ENCODE results near the gene MARCKSL1. TPM values are rescaled to one million over a fixed set of nuclear protein-coding genes. Genes with fewer than 3 reads are reported as not detected.

Gene MARCKSL1
- polyA plus RNA-seq, 1 donor (not counting 4 experiments of a cell fraction or from before 2014, with no cell fraction given) = 8.5 TPM

DNA sequence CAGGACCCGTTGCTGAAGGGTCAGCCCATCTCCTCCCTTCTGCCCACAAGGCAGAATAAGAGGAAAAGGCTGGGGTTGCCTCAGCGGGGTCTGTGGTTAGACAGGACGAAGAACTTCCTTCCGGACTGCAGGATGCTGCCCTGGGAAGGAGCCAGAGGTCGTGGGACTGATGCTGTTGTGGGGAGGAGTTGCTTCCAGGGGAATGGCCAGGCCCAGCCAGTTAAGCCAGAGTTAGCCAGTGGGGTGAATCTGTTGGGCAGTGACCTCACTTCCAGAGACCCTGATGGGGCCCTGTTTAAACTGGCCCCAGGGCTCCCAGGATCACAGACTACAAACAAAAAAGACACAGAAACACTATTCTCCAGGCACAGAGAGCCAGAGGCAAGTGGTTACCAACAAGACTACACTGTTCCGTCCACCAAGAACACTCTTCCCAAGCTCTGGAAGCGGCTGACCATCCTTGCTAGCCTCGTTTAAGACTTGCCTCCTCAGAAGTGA is 13.2 kb upstream of the MARCKSL1 start:
- Histone ChIP-seq H4K20me1 (ENCODE audit: control insufficient read depth, extremely low read depth, insufficient read depth, low read length) (no peaks in the 10 kb centered on the region), H3K9me1 (ENCODE audit: control insufficient read depth, extremely low read depth, insufficient read depth, low read length) (no peaks in the 10 kb centered on the region), H3K4me3 (ENCODE audit: control insufficient read depth in 2 of 3, extremely low read depth in 1 of 3, insufficient read depth in 2 of 3, low read depth in 1 of 3, low read length in 3 of 3) (no peak overlapping the region), H3K27me3 (ENCODE audit: control insufficient read depth, extremely low read depth, insufficient read depth, low read length) (peaks cover 7% of the 10 kb centered on the region), H3K9ac (ENCODE audit: control insufficient read depth, extremely low read depth, insufficient read depth, low read length) (no peak overlapping the region), H3K4me1 (ENCODE audit: control insufficient read depth, extremely low read depth, insufficient read depth, low read length) (peaks cover 21% of the 10 kb centered on the region), H3K4me2 (ENCODE audit: control insufficient read depth, extremely low read depth, insufficient read depth, low read depth, low read length) (no peak overlapping the region), H3K79me2 (ENCODE audit: control insufficient read depth, insufficient read depth, low read length) (no peaks in the 10 kb centered on the region), H3K9me3 (ENCODE audit: control insufficient read depth, low read depth, low read length) (no peaks in the 10 kb centered on the region), H3K27ac (ENCODE audit: control insufficient read depth, insufficient read depth, low read length) (no peak overlapping the region), H2AFZ (ENCODE audit: control insufficient read depth, low read length) (no peak overlapping the region), H3K36me3 (ENCODE audit: control insufficient read depth in 2 of 2, extremely low read depth in 1 of 2, insufficient read depth in 2 of 2, low read length in 2 of 2) (peaks cover 0 to 4% of the 10 kb centered on the region in 2 experiments)
- FAIRE-seq (no peak), DNase-seq (ENCODE audit: low read depth, low spot score) (no peak)
- no peak for TF ChIP-seq EZH2 (IDR thresholded peaks at IDR 0.05; ENCODE audit: low read length)
- TF ChIP-seq, protein P1, sequence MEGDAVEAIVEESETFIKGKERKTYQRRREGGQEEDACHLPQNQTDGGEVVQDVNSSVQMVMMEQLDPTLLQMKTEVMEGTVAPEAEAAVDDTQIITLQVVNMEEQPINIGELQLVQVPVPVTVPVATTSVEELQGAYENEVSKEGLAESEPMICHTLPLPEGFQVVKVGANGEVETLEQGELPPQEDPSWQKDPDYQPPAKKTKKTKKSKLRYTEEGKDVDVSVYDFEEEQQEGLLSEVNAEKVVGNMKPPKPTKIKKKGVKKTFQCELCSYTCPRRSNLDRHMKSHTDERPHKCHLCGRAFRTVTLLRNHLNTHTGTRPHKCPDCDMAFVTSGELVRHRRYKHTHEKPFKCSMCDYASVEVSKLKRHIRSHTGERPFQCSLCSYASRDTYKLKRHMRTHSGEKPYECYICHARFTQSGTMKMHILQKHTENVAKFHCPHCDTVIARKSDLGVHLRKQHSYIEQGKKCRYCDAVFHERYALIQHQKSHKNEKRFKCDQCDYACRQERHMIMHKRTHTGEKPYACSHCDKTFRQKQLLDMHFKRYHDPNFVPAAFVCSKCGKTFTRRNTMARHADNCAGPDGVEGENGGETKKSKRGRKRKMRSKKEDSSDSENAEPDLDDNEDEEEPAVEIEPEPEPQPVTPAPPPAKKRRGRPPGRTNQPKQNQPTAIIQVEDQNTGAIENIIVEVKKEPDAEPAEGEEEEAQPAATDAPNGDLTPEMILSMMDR (optimal IDR thresholded peaks at IDR 0.05 in 1 of 3, IDR thresholded peaks at IDR 0.05 in 1 of 3, conservative IDR thresholded peaks at IDR 0.05 in 1 of 3; ENCODE audit: extremely low read depth in 1 of 3, insufficient read depth in 2 of 3, low read length in 3 of 3) = no peak
- dilution Hi-C loops (cut with MboI; ENCODE audit: extremely low pct_ligation_motif_present, low sequenced_read_pairs) = no loop called here

DNA sequence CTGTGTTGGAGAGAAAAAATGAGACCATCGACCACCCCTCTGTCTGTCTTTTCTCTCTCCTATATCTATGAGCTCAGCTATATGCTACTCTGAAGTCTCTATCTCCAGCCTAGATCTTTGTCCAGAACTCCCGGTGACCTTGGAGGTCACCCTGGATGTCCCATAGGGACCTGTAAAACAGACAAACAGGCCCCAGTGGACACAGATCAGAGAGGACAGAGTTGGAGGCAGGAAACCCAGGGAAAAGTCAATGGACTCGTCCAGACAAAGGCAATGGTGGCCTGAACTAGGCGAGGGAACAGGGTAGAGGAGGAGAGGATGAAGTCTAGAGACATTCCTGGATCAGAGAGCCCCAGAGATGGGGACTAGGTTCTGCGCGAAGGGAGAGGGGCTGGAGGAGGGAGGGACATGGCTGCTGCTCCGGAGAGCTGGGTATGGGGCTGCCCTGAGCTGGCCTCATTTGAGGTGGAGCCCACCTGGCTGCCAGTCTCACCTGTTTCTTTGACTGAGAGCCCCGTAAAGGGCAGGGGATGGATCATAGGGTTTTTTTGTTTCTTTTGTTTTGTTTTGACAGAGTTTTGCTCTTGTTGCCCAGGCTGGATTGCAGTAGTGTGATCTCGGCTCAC is 10.6 kb upstream of the MARCKSL1 start:
- peaks cover 7% of the 10 kb centered on the region for H3K27me3 ChIP-seq (ENCODE audit: control insufficient read depth, extremely low read depth, insufficient read depth, low read length)
- H3K27ac ChIP-seq (ENCODE audit: control insufficient read depth, insufficient read depth, low read length) = no peak overlapping the region
- no peaks in the 10 kb centered on the region for H3K9me1 ChIP-seq (ENCODE audit: control insufficient read depth, extremely low read depth, insufficient read depth, low read length)
- TF ChIP-seq, protein P1 (optimal IDR thresholded peaks at IDR 0.05 in 1 of 3, IDR thresholded peaks at IDR 0.05 in 1 of 3, conservative IDR thresholded peaks at IDR 0.05 in 1 of 3; ENCODE audit: extremely low read depth in 1 of 3, insufficient read depth in 2 of 3, low read length in 3 of 3) = no peak
- no peak for TF ChIP-seq EZH2 (IDR thresholded peaks at IDR 0.05; ENCODE audit: low read length)
- dilution Hi-C loops (cut with MboI; ENCODE audit: extremely low pct_ligation_motif_present, low sequenced_read_pairs) = no loop called here
- H4K20me1 ChIP-seq (ENCODE audit: control insufficient read depth, extremely low read depth, insufficient read depth, low read length) = no peaks in the 10 kb centered on the region
- H3K4me1 ChIP-seq (ENCODE audit: control insufficient read depth, extremely low read depth, insufficient read depth, low read length) = peaks cover 5% of the 10 kb centered on the region
- DNase-seq (ENCODE audit: low read depth, low spot score) = no peak
- no peak overlapping the region for H2AFZ ChIP-seq (ENCODE audit: control insufficient read depth, low read length)
- no peak overlapping the region for H3K9ac ChIP-seq (ENCODE audit: control insufficient read depth, extremely low read depth, insufficient read depth, low read length)
- H3K4me3 ChIP-seq (ENCODE audit: control insufficient read depth in 2 of 3, extremely low read depth in 1 of 3, insufficient read depth in 2 of 3, low read depth in 1 of 3, low read length in 3 of 3) = no peak overlapping the region
- no peak overlapping the region for H3K4me2 ChIP-seq (ENCODE audit: control insufficient read depth, extremely low read depth, insufficient read depth, low read depth, low read length)
- no peaks in the 10 kb centered on the region for H3K79me2 ChIP-seq (ENCODE audit: control insufficient read depth, insufficient read depth, low read length)
- H3K36me3 ChIP-seq (ENCODE audit: control insufficient read depth in 2 of 2, extremely low read depth in 1 of 2, insufficient read depth in 2 of 2, low read length in 2 of 2) = no peaks in the 10 kb centered on the region
- H3K9me3 ChIP-seq (ENCODE audit: control insufficient read depth, low read depth, low read length) = no peaks in the 10 kb centered on the region
- FAIRE-seq = no peak
